Neural crest cell (in vitro differentiated cells): Measurements from ENCODE around the gene TUBA1B. TPM values are rescaled to one million over a fixed set of nuclear protein-coding genes. Genes with fewer than 3 reads are reported as not detected.

ENCODE experiments used
- DNase-seq: peaks from one replicate; pipeline ENCODE4 v3.0.0; 2021; ENCODE audit warnings: low read depth, mixed read lengths, low spot score
- H3K27ac Mint-ChIP-seq: one replicate; pipeline ENCODE4 v1.8.0; 2021; ENCODE audit warnings: mild to moderate bottlenecking, mixed read lengths; ENCODE audit not compliant: unreplicated experiment
- H3K27me3 Mint-ChIP-seq: 2 replicates; pipeline ENCODE4 v1.8.0; 2021; ENCODE audit warnings: low read depth, mild to moderate bottlenecking, mixed read lengths
- H3K36me3 Mint-ChIP-seq: 2 replicates; pipeline ENCODE4 v1.8.0; 2021; ENCODE audit warnings: low read depth, mild to moderate bottlenecking, mixed read lengths
- H3K4me1 Mint-ChIP-seq: 2 replicates; pipeline ENCODE4 v1.8.0; 2021; ENCODE audit warnings: mixed read lengths
- H3K4me3 Mint-ChIP-seq: one replicate; pipeline ENCODE4 v1.8.0; 2021; ENCODE audit warnings: mild to moderate bottlenecking, mixed read lengths
- H3K9me3 Mint-ChIP-seq: 2 replicates; pipeline ENCODE4 v1.8.0; 2021; ENCODE audit warnings: mixed read lengths
- CTCF ChIP-seq: fragments of 200-600 bp; sonication (generic); conservative IDR thresholded peaks from 2 replicates; pipeline ENCODE4 v1.5.0; 2021; ENCODE audit warnings: antibody characterized with exemption, mild to moderate bottlenecking
- total RNA-seq: library from RNA; stranded (reverse); gene quantifications from 2 replicates; pipeline ENCODE4 v1.2.1, GENCODE V29; 2021

Gene TUBA1B
- total RNA-seq, 1 donor from 2014 or later, result 3,094 TPM

DNA sequence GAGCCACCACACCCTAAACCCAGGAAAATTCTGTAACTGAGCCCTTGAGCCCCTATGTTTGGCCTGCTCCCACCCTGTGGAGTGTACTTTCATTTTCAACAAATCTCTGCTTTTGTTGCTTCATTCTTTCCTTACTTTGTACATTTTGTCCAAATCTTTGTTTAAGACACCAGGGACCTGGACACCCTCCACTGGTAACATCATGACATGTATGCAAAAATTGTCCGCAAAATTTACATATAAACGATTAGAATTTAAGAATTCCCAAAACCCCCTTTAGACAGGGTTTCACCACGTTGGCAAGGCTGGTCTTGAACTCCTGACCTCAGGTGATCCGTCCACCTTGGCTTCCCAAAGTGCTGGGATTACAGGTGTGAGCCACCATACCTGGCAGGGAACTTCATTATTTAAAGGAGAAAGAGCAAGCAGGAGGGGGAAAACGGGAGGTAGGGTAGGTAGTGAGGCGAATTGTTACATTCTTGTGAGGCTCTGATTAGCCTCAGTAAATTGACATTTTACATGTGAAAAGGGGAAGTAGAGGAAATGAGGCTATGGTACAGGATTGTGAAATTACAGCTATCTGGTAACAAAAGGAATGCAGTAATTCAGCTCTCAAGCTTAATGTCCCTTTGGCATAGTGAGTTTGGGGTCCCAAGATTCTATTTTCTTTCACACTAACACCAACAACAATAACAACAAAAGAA is 30.0 kb upstream of the TUBA1B start:
- no peaks in the 10 kb centered on the region for H3K9me3 Mint-ChIP-seq
- no peaks in the 10 kb centered on the region for H3K27me3 Mint-ChIP-seq
- H3K27ac Mint-ChIP-seq, result no peak overlapping the region
- H3K4me3 Mint-ChIP-seq, result no peak overlapping the region
- no peak for TF ChIP-seq CTCF
- H3K4me1 Mint-ChIP-seq, result no peaks in the 10 kb centered on the region
- DNase-seq, result no peak
- H3K36me3 Mint-ChIP-seq, result no peaks in the 10 kb centered on the region

- no peaks in the 10 kb centered on the region for H3K9me3 Mint-ChIP-seq
- H3K4me3 Mint-ChIP-seq, result no peak overlapping the region
- no peak overlapping the region for H3K27ac Mint-ChIP-seq
- TF ChIP-seq CTCF, result no peak
- no peaks in the 10 kb centered on the region for H3K36me3 Mint-ChIP-seq
- no peaks in the 10 kb centered on the region for H3K4me1 Mint-ChIP-seq
- no peaks in the 10 kb centered on the region for H3K27me3 Mint-ChIP-seq
- no peak for DNase-seq
Observed at GRCh38 chr12:49160399-49160798, 29.2 kb upstream of the TUBA1B start.

GRCh38 chr12:49154221-49154620 is 23.0 kb upstream of the TUBA1B start:
- Mint-ChIP-seq H3K9me3 (no peaks in the 10 kb centered on the region), H3K4me1 (no peaks in the 10 kb centered on the region), H3K4me3 (no peak overlapping the region), H3K36me3 (no peaks in the 10 kb centered on the region), H3K27ac (no peak overlapping the region), H3K27me3 (no peaks in the 10 kb centered on the region)
- no peak for DNase-seq
- TF ChIP-seq CTCF, result no peak

GRCh38 chr12:49147384-49147783 is 16.2 kb upstream of the TUBA1B start:
- H3K27ac Mint-ChIP-seq, result no peak overlapping the region
- H3K9me3 Mint-ChIP-seq, result no peaks in the 10 kb centered on the region
- no peaks in the 10 kb centered on the region for H3K4me1 Mint-ChIP-seq
- no peaks in the 10 kb centered on the region for H3K36me3 Mint-ChIP-seq
- TF ChIP-seq CTCF, result no peak
- no peaks in the 10 kb centered on the region for H3K27me3 Mint-ChIP-seq
- H3K4me3 Mint-ChIP-seq, result no peak overlapping the region
- no peak for DNase-seq

DNA sequence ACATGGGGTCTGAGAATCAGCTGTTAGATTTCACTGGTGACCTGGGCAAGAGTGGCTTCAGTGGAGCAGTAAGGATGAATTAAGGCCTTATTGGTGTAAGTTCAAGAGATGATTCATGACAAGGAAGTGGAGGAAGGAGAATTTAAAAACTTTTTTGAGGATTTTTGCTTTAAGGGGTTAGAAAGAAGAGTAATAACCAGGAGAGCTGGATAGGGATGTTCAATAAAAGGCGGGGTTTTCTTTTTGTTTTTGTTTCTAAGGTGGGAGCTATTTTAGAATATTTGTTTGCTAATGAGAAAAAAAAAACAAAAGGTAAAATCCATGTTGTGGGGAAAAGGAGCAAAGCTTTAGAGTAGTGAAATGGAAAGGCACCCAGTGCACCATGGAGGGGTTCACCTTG is 15.2 kb upstream of the TUBA1B start:
- no peaks in the 10 kb centered on the region for H3K27me3 Mint-ChIP-seq
- TF ChIP-seq CTCF, result no peak
- no peaks in the 10 kb centered on the region for H3K9me3 Mint-ChIP-seq
- no peak overlapping the region for H3K4me3 Mint-ChIP-seq
- DNase-seq, result no peak
- H3K27ac Mint-ChIP-seq, result no peak overlapping the region
- no peaks in the 10 kb centered on the region for H3K4me1 Mint-ChIP-seq
- no peaks in the 10 kb centered on the region for H3K36me3 Mint-ChIP-seq
